B cell (primary cell): ENCODE measurements around the gene GXYLT1. TPM values are rescaled to one million over a fixed set of nuclear protein-coding genes. Genes with fewer than 3 reads are reported as not detected.

Experiments
- ATAC-seq: fragments of 200-7000 bp; cut with Tn5 transposase; one replicate; pipeline ENCODE4 v1.10.0; 2021; ENCODE audit warnings: low read depth, mild to moderate bottlenecking, moderate number of reproducible peaks, moderate library complexity
- CTCF ChIA-PET: fragments of 350-600 bp; sonication (Branson Sonifier 250); formaldehyde crosslinking; loops from one replicate; lab custom pipeline; 2021; ENCODE audit warnings: antibody characterized with exemption, inconsistent platforms; lab: Charles Lee
- POLR2A ChIA-PET: fragments of 350-600 bp; sonication (Branson Sonifier 250); formaldehyde crosslinking; loops from one replicate; lab custom pipeline; 2021; ENCODE audit warnings: antibody characterized with exemption; lab: Charles Lee
- DNase-seq: peaks from one replicate; pipeline ENCODE4 v3.0.0; 2013
- H2AFZ ChIP-seq: 2 replicates; pipeline ENCODE4 v1.6.1; 2012; ENCODE audit warnings: mild to moderate bottlenecking, low read depth, low read length; ENCODE audit not compliant: insufficient read depth, poor library complexity, severe bottlenecking
- H3K27ac ChIP-seq, 2 donors: 1 replicate in 1 of 2; 2 replicates in 1 of 2; pipeline ENCODE4 v1.5.1; 2012 to 2013; ENCODE audit warnings: low read length in 2 of 2, mild to moderate bottlenecking in 2 of 2, moderate library complexity in 1 of 2
- H3K27me3 ChIP-seq, 4 experiments: fragments of 200-600 bp in 1 of 4; sonication (generic) in 1 of 4; replicated peaks in 1 of 4; 1 replicate in 2 of 4; 2 replicates in 2 of 4; pipeline versions ENCODE4 v1.6.1 to v1.7.0; 2013 to 2016; ENCODE audit warnings: low read length in 3 of 4, mild to moderate bottlenecking in 2 of 4, mixed read lengths in 1 of 4, moderate library complexity in 1 of 4; ENCODE audit not compliant: insufficient read depth in 4 of 4, control insufficient read depth in 3 of 4; ENCODE audit errors: control extremely low read depth in 1 of 4
- H3K36me3 ChIP-seq, 2 experiments: replicated peaks in 1 of 2; 1 replicate in 1 of 2; 2 replicates in 1 of 2; pipeline versions ENCODE4 v1.6.1 to v1.7.1; 2013; ENCODE audit warnings: low read length in 1 of 2; ENCODE audit not compliant: insufficient read depth in 2 of 2, control insufficient read depth in 1 of 2; ENCODE audit errors: control extremely low read depth in 1 of 2, extremely low read depth in 1 of 2
- H3K4me1 ChIP-seq, 2 donors: fragments of 200-600 bp in 1 of 2; sonication (generic) in 1 of 2; 1 replicate in 1 of 2; 2 replicates in 1 of 2; pipeline versions ENCODE4 v1.5.1 to v1.6.1; 2013 to 2017; ENCODE audit warnings: low read length in 2 of 2; ENCODE audit not compliant: control insufficient read depth in 2 of 2, insufficient read depth in 2 of 2
- H3K4me2 ChIP-seq: replicated peaks from 2 replicates; pipeline ENCODE3; 2012; ENCODE audit warnings: mild to moderate bottlenecking, low read depth, low read length; ENCODE audit not compliant: poor library complexity, severe bottlenecking
- H3K4me3 ChIP-seq, 5 experiments: fragments of 200-600 bp in 1 of 5; sonication (generic) in 1 of 5; 1 replicate in 3 of 5; 2 replicates in 2 of 5; pipeline versions ENCODE4 v1.5.1 to v1.7.0; 2011 to 2016; ENCODE audit warnings: low read length in 4 of 5, mild to moderate bottlenecking in 4 of 5, low read depth in 2 of 5, control low read depth in 1 of 5, moderate library complexity in 1 of 5; ENCODE audit not compliant: insufficient read depth in 1 of 5; ENCODE audit errors: control extremely low read depth in 1 of 5, extremely low read depth in 1 of 5
- H3K79me2 ChIP-seq: fragments of 200-600 bp; sonication (generic); one replicate; pipeline ENCODE4 v1.6.0; 2016; ENCODE audit warnings: low read length; ENCODE audit not compliant: control insufficient read depth, insufficient read depth
- H3K9ac ChIP-seq: fragments of 200-600 bp; sonication (generic); 2 replicates; pipeline ENCODE4 v1.6.1; 2017; ENCODE audit warnings: mild to moderate bottlenecking, low read length, moderate library complexity
- H3K9me3 ChIP-seq, 3 donors: one replicate each; pipeline versions ENCODE4 v1.6.1 to v1.7.1; 2013; ENCODE audit warnings: low read length in 2 of 3; ENCODE audit not compliant: control insufficient read depth in 2 of 3, insufficient read depth in 1 of 3; ENCODE audit errors: control extremely low read depth in 1 of 3
- H4K20me1 ChIP-seq: 2 replicates; pipeline ENCODE4 v1.6.0; 2012; ENCODE audit warnings: mild to moderate bottlenecking, low read length; ENCODE audit not compliant: insufficient read depth, control insufficient read depth, poor library complexity, severe bottlenecking
- H3K27ac Mint-ChIP-seq: one replicate; pipeline ENCODE4 v1.8.0; 2021; ENCODE audit warnings: mixed read lengths
- H3K27me3 Mint-ChIP-seq: one replicate; pipeline ENCODE4 v1.8.0; 2021; ENCODE audit warnings: mixed read lengths
- H3K4me1 Mint-ChIP-seq: one replicate; pipeline ENCODE4 v1.8.0; 2021; ENCODE audit warnings: mixed read lengths
- H3K4me3 Mint-ChIP-seq: one replicate; pipeline ENCODE4 v1.8.0; 2021; ENCODE audit warnings: mixed read lengths
- H3K9me3 Mint-ChIP-seq: one replicate; pipeline ENCODE4 v1.8.0; 2022; ENCODE audit warnings: mixed read lengths; ENCODE audit not compliant: insufficient read depth
- CTCF ChIP-seq: fragments of 200-600 bp; IDR thresholded peaks from one replicate; pipeline ENCODE4 v1.8.0; 2022; ENCODE audit warnings: antibody characterized with exemption, mild to moderate bottlenecking
- EZH2 ChIP-seq: IDR thresholded peaks from 2 replicates; pipeline ENCODE4 v1.6.1; 2012; ENCODE audit warnings: borderline replicate concordance, low read depth, mild to moderate bottlenecking, moderate library complexity, low read length; ENCODE audit not compliant: insufficient read depth, poor library complexity, severe bottlenecking
- WGBS: methylation state at CpG from one replicate; pipeline ENCODE4 v1.1.5; 2013; ENCODE audit warnings: missing lambda C conversion rate; ENCODE audit not compliant: insufficient coverage; 5-methylcytosine and 5-hydroxymethylcytosine counted together
- intact Hi-C: fragments of 100-400 bp; cut with micrococcal nuclease; formaldehyde crosslinking; loops from one replicate; pipeline ENCODE4 v1.10.0; 2022
- polyA plus RNA-seq: library from polyadenylated mRNA; depleted of rRNA; stranded (reverse); fragments of >200 nt; gene quantifications from 2 replicates; pipeline ENCODE4 v1.2.3, GENCODE V29; 2012
- total RNA-seq, 2 donors: library from RNA; stranded (reverse); fragments of 120-200 nt in 1 of 2; gene quantifications; 1 replicate in 1 of 2; 2 replicates in 1 of 2; pipeline versions ENCODE4 v1.2.3 to v1.2.4, GENCODE V29; 2013 to 2022

Gene GXYLT1
- total and polyA plus RNA-seq, 2 donors (not counting 1 experiment from before 2014, with no cell fraction given), result 2.0 to 9.4 TPM

GRCh38 chr12:42104784-42105183 lies 39.9 kb downstream of the GXYLT1 start:
- no CpG with 5 or more reads among the region's 1 CpG for WGBS
- Histone ChIP-seq H4K20me1 (no peaks in the 10 kb centered on the region), H2AFZ (no peak overlapping the region), H3K9me3 (no peaks in the 10 kb centered on the region), H3K4me1 (peaks cover 0 to 6% of the 10 kb centered on the region in 2 donors), H3K79me2 (no peaks in the 10 kb centered on the region), H3K36me3 (peaks cover 0 to 4% of the 10 kb centered on the region in 2 experiments), H3K4me3 (no peak overlapping the region), H3K27me3 (no peaks in the 10 kb centered on the region), H3K9ac (no peak overlapping the region), H3K4me2 (no peak overlapping the region), H3K27ac (peak overlapping the region in 1 of 2 donors; percentile 24)
- POLR2A ChIA-PET, result no interaction called here
- ATAC-seq (no peak), DNase-seq (no peak)
- Mint-ChIP-seq H3K4me3 (no peak overlapping the region), H3K9me3 (no peaks in the 10 kb centered on the region), H3K4me1 (no peaks in the 10 kb centered on the region), H3K27ac (no peak overlapping the region), H3K27me3 (no peaks in the 10 kb centered on the region)
- intact Hi-C loops, result loop anchor here (2.0 to 10.0 kb wide), 2 partner anchors 828 to 1160 kb away; no protein-coding TSS in a partner anchor
- CTCF ChIA-PET, result interaction anchor here (1.2 to 2.2 kb wide), 4 partner anchors 11 to 828 kb away, joined by 3 to 8 read pairs (median 6); no protein-coding TSS in a partner anchor
- TF ChIP-seq CTCF (no peak), EZH2 (no peak)

- DNase-seq (no peak), ATAC-seq (no peak)
- Histone ChIP-seq H3K27me3 (no peaks in the 10 kb centered on the region), H2AFZ (no peak overlapping the region), H3K9ac (no peak overlapping the region), H3K4me1 (peaks cover 0 to 6% of the 10 kb centered on the region in 2 donors), H3K4me2 (no peak overlapping the region), H3K36me3 (peaks cover 0 to 4% of the 10 kb centered on the region in 2 experiments), H3K79me2 (no peaks in the 10 kb centered on the region), H3K9me3 (no peaks in the 10 kb centered on the region), H4K20me1 (no peaks in the 10 kb centered on the region), H3K4me3 (no peak overlapping the region), H3K27ac (no peak overlapping the region)
- peak; percentile 69 for TF ChIP-seq CTCF
- TF ChIP-seq EZH2, result no peak
- peaks cover under 1% of the 10 kb centered on the region for H3K4me1 Mint-ChIP-seq
- intact Hi-C loops, result loop anchor here (2.0 to 10.0 kb wide), 2 partner anchors 827 to 1159 kb away; no protein-coding TSS in a partner anchor
- POLR2A ChIA-PET, result no interaction called here
- no peaks in the 10 kb centered on the region for H3K27me3 Mint-ChIP-seq
- CTCF ChIA-PET, result interaction anchor here (0.7 to 2.2 kb wide), 5 partner anchors 10 to 827 kb away, joined by 3 to 8 read pairs (median 5); no protein-coding TSS in a partner anchor
- H3K4me3 Mint-ChIP-seq, result no peak overlapping the region
- H3K9me3 Mint-ChIP-seq, result no peaks in the 10 kb centered on the region
- no peak overlapping the region for H3K27ac Mint-ChIP-seq
These were observed 40.6 kb downstream of the GXYLT1 start for GRCh38 chr12:42104087-42104486.
